Measurements from ENCODE around the gene ARPC1B. TPM values are rescaled to one million over a fixed set of nuclear protein-coding genes. Genes with fewer than 3 reads are reported as not detected.
"Not testable (repeated sequence)": the region's sequence is repeated elsewhere in the genome, so short reads cannot be mapped to it uniquely, and the experiment has no call there.

Gene ARPC1B
- polyA plus RNA-seq, 1 donor: 35.0 TPM

DNA sequence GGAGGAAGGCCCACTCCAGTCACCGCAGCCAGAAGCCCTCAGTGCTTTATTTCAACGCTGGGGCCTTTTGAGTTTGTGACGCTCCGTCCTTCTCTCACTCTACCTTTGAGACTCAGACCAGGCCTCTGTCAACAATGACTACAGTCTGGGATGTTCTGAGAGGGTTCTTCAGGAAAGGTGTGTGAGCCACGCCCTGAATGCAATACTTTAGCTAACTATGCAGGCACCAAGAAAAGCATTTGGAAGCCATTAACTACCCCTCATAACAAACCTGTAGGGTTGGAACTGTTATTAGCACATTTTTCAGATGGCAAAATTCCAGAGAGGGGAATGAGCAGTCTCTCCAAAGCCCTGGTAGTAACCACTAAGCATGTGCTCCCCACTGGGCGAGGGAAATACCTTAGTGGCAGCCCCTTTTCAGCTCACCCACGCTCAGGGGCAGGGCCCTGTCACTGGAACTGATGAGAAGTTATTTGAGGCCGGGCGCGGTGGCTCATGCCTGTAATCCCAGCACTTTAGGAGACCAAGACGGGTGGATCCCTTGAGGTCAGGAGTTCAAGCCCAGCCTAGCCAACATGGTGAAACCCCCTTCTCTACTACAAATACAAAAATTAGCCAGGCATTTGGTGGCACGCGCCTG, 5.7 kb upstream of the ARPC1B start:
- DNase-seq (ENCODE audit: low read depth): no peak

- DNase-seq (ENCODE audit: low read depth): peak; percentile 41
Measured at GRCh38 chr7:99369767-99370391, 4.7 kb upstream of the ARPC1B start.

GRCh38 chr7:99371376-99371920, 3.1 kb upstream of the ARPC1B start:
- no peak for DNase-seq (ENCODE audit: low read depth)

DNA sequence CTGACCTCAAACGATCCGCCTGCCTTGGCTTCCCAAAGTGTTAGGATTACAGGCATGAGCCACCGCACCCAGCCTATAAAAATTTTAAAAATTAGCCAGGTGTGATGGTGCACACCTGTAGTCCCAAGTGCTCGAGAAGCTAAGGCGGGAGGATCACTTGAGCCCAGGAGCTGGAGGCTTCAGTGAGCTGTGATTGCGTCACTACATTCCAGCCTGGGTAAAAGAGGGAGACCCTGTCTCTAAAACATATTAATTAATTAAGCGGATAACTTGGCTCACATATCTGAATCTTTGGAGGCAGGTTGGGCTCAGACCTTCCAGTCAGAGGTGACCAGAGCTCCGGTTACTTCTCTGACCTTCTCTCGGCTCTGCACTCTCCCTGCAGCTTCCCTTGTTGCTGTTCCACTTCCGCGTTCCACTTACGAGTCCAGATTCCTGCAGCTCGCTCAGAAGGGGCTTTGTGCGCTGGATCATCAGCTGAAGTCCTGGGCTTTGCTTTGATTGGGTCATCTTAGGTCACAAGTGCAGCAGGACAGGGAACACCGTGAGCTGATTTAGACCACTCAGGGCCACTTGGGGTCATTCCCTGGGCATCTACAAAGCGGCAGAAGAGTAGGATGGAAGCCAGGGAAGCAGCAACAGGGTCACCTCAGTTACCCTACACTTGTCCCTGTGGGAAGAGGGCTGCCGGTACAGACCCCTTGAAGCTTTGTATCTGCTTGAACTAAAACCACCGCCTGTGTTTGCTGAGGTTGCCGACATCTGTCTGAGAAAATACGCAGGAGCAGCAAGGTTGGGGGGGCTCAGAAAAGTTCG, 2.0 kb upstream of the ARPC1B start:
- no peak for DNase-seq (ENCODE audit: low read depth)

- no peak for DNase-seq (ENCODE audit: low read depth)
Measured at GRCh38 chr7:99373091-99374066, 1.2 kb upstream of the ARPC1B start.

DNA sequence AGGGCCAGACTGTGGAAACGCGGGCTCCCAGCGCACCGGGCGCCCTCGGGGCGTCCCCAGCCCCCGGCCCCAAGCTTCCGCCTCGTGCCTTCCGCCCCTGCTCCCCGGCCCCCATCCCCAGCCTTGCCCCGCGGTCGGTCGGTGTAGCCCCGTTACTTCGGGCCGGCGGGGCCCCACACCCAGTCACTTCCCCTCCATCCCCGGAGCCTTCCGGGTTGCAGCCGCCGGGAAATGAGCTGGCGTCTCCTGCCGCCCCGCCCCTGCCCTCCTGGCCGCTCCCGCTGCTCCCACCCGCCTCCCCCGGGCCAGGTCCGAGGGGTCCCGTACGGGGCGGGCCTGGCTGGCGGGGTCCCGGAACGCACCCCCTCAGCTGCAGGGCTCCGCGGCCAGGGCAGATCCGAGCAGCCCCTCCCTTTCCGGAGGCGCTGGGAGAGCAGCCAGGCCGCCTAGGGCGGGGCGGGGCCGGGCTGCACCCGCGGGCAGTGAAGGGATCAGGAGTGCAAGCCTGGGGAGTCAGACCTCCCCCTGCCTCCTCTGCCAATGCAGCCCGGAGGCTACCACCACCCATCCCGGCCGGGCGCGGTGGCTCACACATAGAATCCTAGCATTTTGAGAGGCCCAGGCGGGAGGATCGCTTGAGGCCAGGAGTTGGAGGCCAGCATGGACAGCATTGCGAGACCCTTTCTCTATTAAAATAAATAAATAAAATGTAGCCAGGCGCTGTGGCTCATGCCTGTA, 709 bp downstream of the ARPC1B start:
- DNase-seq (ENCODE audit: low read depth): no peak

- peak; percentile 65 for DNase-seq (ENCODE audit: low read depth)
Measured at GRCh38 chr7:99379043-99379577, 4.6 kb downstream of the ARPC1B start.

DNA sequence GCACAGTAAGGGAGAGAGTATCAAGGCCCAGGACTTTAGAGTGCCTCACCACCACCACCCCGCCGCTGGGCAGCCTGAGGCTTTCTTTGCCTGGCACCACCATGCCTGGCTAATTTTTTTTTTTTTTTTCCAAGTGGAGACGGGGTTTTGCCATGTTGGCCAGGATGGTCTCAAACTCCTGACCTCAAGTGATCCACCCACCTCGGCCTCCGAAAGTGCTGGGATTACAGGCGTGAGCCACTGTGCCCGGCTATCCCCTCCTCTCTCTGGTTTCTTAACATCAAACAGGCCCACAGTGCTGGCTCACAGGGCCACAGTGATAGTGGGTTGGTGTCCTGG, 5.1 kb downstream of the ARPC1B start:
- not testable (repeated sequence) for DNase-seq (ENCODE audit: low read depth)

DNA sequence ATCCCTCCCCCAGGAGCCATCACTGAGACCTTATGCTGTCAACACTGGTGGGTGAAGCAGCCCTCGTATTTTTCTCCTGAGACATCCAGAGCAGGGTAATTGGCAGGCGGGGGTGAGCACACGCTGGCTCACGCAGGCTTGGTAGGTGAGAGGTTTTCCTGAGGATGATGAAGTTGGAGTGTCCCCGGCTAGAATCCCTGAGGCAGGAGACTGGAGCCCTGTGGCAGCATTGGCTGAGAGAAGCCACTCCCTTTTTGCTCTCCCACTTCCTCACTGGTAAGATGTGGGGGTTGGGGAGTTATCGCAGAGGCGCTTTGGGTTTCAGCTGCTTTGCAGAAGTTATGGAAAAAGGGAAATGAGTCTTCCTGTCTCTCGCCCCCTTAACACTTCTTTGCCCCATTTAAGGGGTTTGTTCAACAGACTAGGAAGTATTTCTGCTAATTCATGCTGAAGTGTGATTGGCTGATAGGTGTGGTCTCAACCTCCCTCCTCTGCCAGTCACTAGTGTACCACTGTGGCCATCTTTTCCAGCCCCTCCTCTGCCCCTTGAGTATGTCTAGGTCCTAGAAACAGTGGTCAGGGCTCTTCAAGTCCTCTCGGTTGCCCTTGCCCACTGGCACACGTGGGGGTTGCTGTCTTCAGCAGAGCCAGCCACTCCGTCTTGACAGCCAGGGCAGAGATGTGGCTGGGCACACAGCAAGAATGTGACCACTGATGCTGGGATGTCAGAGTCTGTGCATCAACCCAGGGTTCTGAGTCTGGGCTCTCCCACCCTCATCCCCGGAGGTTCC, 5.7 kb downstream of the ARPC1B start:
- DNase-seq (ENCODE audit: low read depth): peak; percentile 34

GRCh38 chr7:99380823-99381663, 6.5 kb downstream of the ARPC1B start:
- no peak for DNase-seq (ENCODE audit: low read depth)

- DNase-seq (ENCODE audit: low read depth): no peak
Measured at GRCh38 chr7:99381664-99382075, 7.1 kb downstream of the ARPC1B start.

GRCh38 chr7:99383203-99383602, 8.7 kb downstream of the ARPC1B start:
- no peak for DNase-seq (ENCODE audit: low read depth)

- no peak for DNase-seq (ENCODE audit: low read depth)
Measured at GRCh38 chr7:99383791-99384370, 9.4 kb downstream of the ARPC1B start.

DNA sequence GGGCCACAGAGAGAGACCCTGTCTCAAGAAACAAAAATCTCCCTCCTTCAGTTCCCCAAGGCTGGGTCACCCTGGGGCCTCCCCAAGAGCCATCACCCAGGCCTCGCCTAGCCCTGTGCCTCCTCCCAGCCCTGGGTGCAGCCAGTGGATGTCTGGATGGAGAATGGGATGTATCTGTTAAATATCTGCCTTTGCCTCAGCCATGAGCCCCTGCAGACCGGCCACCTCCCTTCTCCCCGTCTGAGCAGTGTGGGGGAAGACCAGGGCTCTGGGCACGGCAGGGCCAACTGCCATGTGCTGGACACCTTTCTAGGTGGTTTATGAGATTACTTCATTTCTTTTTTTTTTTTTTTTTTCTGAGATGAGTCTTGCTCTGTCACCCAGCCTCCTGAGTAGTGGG, 10.0 kb downstream of the ARPC1B start:
- no peak for DNase-seq (ENCODE audit: low read depth)

GRCh38 chr7:99385564-99385963, 11.0 kb downstream of the ARPC1B start:
- DNase-seq (ENCODE audit: low read depth): no peak

DNA sequence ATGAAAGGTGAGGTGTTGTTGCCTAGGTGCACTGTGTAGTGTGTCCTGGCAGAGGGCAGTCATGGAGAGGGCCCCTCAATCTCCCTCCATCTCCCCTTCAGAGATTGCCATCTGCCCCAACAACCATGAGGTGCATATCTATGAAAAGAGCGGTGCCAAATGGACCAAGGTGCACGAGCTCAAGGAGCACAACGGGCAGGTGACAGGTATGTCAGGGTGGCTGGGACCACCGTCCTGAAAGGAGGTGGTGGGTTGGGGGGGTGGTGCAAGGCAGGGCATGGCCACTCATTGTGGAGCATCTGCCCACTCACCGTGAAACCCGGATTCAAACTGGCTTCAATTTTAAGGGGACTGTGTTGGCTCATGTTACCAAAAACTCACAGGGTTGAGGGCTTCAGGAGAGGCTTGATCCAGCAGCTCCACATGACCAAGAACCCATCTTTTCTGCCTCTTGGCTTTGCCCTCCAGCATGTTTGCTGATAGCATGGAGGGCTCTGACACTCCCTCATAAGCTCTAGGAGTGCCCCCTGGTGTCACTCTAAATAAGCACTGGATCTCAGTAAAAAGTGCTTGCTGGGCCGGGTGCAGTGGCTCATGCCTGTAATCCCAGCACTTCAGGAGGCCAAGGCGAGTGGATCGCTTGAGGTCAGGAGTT, 12.2 kb downstream of the ARPC1B start:
- DNase-seq (ENCODE audit: low read depth): no peak

DNA sequence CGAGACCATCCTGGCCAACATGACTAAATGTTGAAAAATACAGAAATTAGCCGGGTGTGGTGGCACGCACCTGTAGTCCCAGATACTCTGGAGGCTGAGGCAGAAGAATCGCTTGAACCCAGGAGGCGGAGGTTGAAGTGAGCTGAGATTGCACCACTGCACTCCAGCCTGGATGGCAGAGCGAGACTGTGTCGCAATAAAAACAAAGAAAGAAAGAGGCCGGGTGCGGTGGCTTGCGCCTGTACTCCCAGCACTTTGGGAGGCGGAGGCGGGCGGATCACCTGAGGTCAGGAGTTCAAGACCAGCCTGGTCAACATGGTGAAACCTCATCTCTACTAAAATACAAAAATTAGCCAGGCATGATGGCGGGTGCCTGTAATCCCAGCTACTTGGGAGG, 12.7 kb downstream of the ARPC1B start:
- DNase-seq (ENCODE audit: low read depth): not testable (repeated sequence)

DNA sequence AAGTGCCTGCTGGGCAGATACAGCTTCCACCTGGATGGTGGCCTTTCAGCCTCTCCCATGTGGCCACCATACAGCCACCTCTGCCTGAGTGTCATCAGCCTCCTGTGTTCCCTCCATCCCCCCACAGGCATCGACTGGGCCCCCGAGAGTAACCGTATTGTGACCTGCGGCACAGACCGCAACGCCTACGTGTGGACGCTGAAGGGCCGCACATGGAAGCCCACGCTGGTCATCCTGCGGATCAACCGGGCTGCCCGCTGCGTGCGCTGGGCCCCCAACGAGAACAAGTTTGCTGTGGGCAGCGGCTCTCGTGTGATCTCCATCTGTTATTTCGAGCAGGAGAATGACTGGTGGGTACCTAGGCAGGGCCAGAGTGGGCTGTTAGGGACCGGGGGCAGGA, 13.4 kb downstream of the ARPC1B start:
- no peak for DNase-seq (ENCODE audit: low read depth)
